Stimulated activated effector memory CD8-positive, alpha-beta T cell treated with anti-CD3 and anti-CD28 coated beads, Interleukin-12 subunit alpha, Interleukin-12 subunit beta, amount 100 ng/mL, for 72 hours (primary cell): ENCODE results near the gene MPV17L.
"Not testable (repeated sequence)": the region's sequence is repeated elsewhere in the genome, so short reads cannot be mapped to it uniquely, and the experiment has no call there.

ENCODE experiments used
- ATAC-seq: fragments of 150-1000 bp; cut with Tn5 transposase; 2 replicates; pipeline ENCODE4 v1.10.0; 2021
- DNase-seq, 2 donors: peaks; one replicate each; pipeline ENCODE4 v3.0.0; 2021 to 2022; ENCODE audit warnings: low spot score in 2 of 2
- H3K27ac Mint-ChIP-seq: one replicate; pipeline ENCODE4 v1.8.0; 2022; ENCODE audit warnings: mild to moderate bottlenecking, mixed read lengths
- H3K36me3 Mint-ChIP-seq: one replicate; pipeline ENCODE4 v1.8.0; 2022; ENCODE audit warnings: mild to moderate bottlenecking, mixed read lengths
- H3K4me1 Mint-ChIP-seq: one replicate; pipeline ENCODE4 v1.8.0; 2022; ENCODE audit warnings: mixed read lengths
- H3K4me3 Mint-ChIP-seq: one replicate; pipeline ENCODE4 v1.8.0; 2022; ENCODE audit warnings: mild to moderate bottlenecking, mixed read lengths
- H3K9me3 Mint-ChIP-seq: one replicate; pipeline ENCODE4 v1.8.0; 2022; ENCODE audit warnings: mixed read lengths

MPV17L gene

GRCh38 chr16:15395631-15396508, at the start of gene MPV17L:
MPV17L (plus strand) TSS chr16:15395754; CDS start chr16:15395898, 144 bp downstream.
- not testable (repeated sequence) for DNase-seq, H3K9me3 Mint-ChIP-seq, H3K27ac Mint-ChIP-seq, H3K4me1 Mint-ChIP-seq, H3K36me3 Mint-ChIP-seq
- peak within 1 kb of the TSS; percentile 9 for H3K4me3 Mint-ChIP-seq
- ATAC-seq = peak; percentile 42

GRCh38 chr16:15348721-15349120, 46.8 kb upstream of the MPV17L start:
- not testable (repeated sequence) for H3K9me3 Mint-ChIP-seq, DNase-seq, H3K4me3 Mint-ChIP-seq, H3K4me1 Mint-ChIP-seq, ATAC-seq, H3K36me3 Mint-ChIP-seq, H3K27ac Mint-ChIP-seq

GRCh38 chr16:15351251-15351650, 44.3 kb upstream of the MPV17L start:
- not testable (repeated sequence) for DNase-seq, H3K4me1 Mint-ChIP-seq, H3K27ac Mint-ChIP-seq, H3K36me3 Mint-ChIP-seq, H3K9me3 Mint-ChIP-seq, H3K4me3 Mint-ChIP-seq, ATAC-seq

GRCh38 chr16:15351745-15352144, 43.8 kb upstream of the MPV17L start:
- not testable (repeated sequence) for H3K36me3 Mint-ChIP-seq, H3K4me1 Mint-ChIP-seq, H3K27ac Mint-ChIP-seq, DNase-seq, H3K4me3 Mint-ChIP-seq, ATAC-seq, H3K9me3 Mint-ChIP-seq

- H3K4me1 Mint-ChIP-seq, H3K27ac Mint-ChIP-seq, ATAC-seq, H3K4me3 Mint-ChIP-seq, H3K9me3 Mint-ChIP-seq, DNase-seq, H3K36me3 Mint-ChIP-seq: not testable (repeated sequence)
These were observed 42.7 kb upstream of the MPV17L start for GRCh38 chr16:15352852-15353251.

- not testable (repeated sequence) for H3K4me1 Mint-ChIP-seq, H3K4me3 Mint-ChIP-seq, H3K9me3 Mint-ChIP-seq
These were observed 40.7 kb upstream of the MPV17L start for GRCh38 chr16:15354846-15355245.

GRCh38 chr16:15357495-15357894, 38.1 kb upstream of the MPV17L start:
- ATAC-seq, H3K4me1 Mint-ChIP-seq, H3K4me3 Mint-ChIP-seq, H3K36me3 Mint-ChIP-seq, DNase-seq, H3K9me3 Mint-ChIP-seq, H3K27ac Mint-ChIP-seq: not testable (repeated sequence)

More at GRCh38 chr16:15354846-15355245, 40.7 kb upstream of the MPV17L start:
- H3K36me3 Mint-ChIP-seq, H3K27ac Mint-ChIP-seq, ATAC-seq, DNase-seq: not testable (repeated sequence)

- not testable (repeated sequence) for H3K27ac Mint-ChIP-seq, H3K4me1 Mint-ChIP-seq, H3K36me3 Mint-ChIP-seq, ATAC-seq, DNase-seq, H3K9me3 Mint-ChIP-seq, H3K4me3 Mint-ChIP-seq
These were observed 17.4 kb upstream of the MPV17L start, which contains the start of gene NPIPA5 for GRCh38 chr16:15378194-15378593. NPIPA5 (minus strand) TSS chr16:15378294; CDS start chr16:15378294, 0 bp downstream.

- ATAC-seq, H3K4me1 Mint-ChIP-seq: not testable (repeated sequence)
These were observed 12.7 kb upstream of the MPV17L start for GRCh38 chr16:15382810-15383209.

GRCh38 chr16:15388060-15388459, 7.5 kb upstream of the MPV17L start:
- not testable (repeated sequence) for H3K4me3 Mint-ChIP-seq, H3K4me1 Mint-ChIP-seq, H3K9me3 Mint-ChIP-seq, DNase-seq, H3K27ac Mint-ChIP-seq, H3K36me3 Mint-ChIP-seq, ATAC-seq

More at GRCh38 chr16:15382810-15383209, 12.7 kb upstream of the MPV17L start:
- H3K9me3 Mint-ChIP-seq, H3K4me3 Mint-ChIP-seq, DNase-seq, H3K27ac Mint-ChIP-seq, H3K36me3 Mint-ChIP-seq: not testable (repeated sequence)

GRCh38 chr16:15389916-15390315, 5.6 kb upstream of the MPV17L start:
- H3K4me3 Mint-ChIP-seq, H3K9me3 Mint-ChIP-seq, H3K27ac Mint-ChIP-seq, H3K36me3 Mint-ChIP-seq, ATAC-seq, H3K4me1 Mint-ChIP-seq, DNase-seq: not testable (repeated sequence)

GRCh38 chr16:15393025-15393424, 2.5 kb upstream of the MPV17L start:
- H3K9me3 Mint-ChIP-seq, H3K27ac Mint-ChIP-seq, H3K4me1 Mint-ChIP-seq, DNase-seq, H3K36me3 Mint-ChIP-seq, ATAC-seq, H3K4me3 Mint-ChIP-seq: not testable (repeated sequence)

- H3K4me3 Mint-ChIP-seq, H3K36me3 Mint-ChIP-seq, H3K27ac Mint-ChIP-seq, DNase-seq, H3K4me1 Mint-ChIP-seq, ATAC-seq, H3K9me3 Mint-ChIP-seq: not testable (repeated sequence)
These were observed 915 bp downstream of the MPV17L start for GRCh38 chr16:15396509-15396829.

GRCh38 chr16:15396948-15397594, 1.5 kb downstream of the MPV17L start:
- DNase-seq (no peak), ATAC-seq (no peak)
- no peaks in the 10 kb centered on the region for H3K36me3 Mint-ChIP-seq
- no peaks in the 10 kb centered on the region for H3K4me1 Mint-ChIP-seq
- no peak overlapping the region for H3K4me3 Mint-ChIP-seq
- H3K27ac Mint-ChIP-seq = no peak overlapping the region
- H3K9me3 Mint-ChIP-seq = no peaks in the 10 kb centered on the region

- no peak overlapping the region for H3K27ac Mint-ChIP-seq
- no peak overlapping the region for H3K4me3 Mint-ChIP-seq
- H3K36me3 Mint-ChIP-seq = no peaks in the 10 kb centered on the region
- H3K9me3 Mint-ChIP-seq = no peaks in the 10 kb centered on the region
- ATAC-seq = no peak
- H3K4me1 Mint-ChIP-seq = no peaks in the 10 kb centered on the region
- DNase-seq = no peak
These were observed 3.2 kb downstream of the MPV17L start for GRCh38 chr16:15398618-15399316.
